Endothelial cell of umbilical vein (primary cell): ENCODE results near the gene ARHGAP22. TPM values are rescaled to one million over a fixed set of nuclear protein-coding genes. Genes with fewer than 3 reads are reported as not detected.

Experiments used
- BruUV-seq: library from RNA; stranded (reverse); fragments of 400-500 nt; replicated peaks from 2 replicates; lab custom pipeline; 2021; lab: Mats Ljungman, UMichigan
- CTCF ChIA-PET: fragments of 300-600, 350-600 bp; sonication (Branson Sonifier 250); formaldehyde crosslinking; loops from one replicate; lab custom pipeline; 2021; ENCODE audit warnings: antibody characterized with exemption, inconsistent platforms; lab: Charles Lee
- POLR2A ChIA-PET: fragments of 300-600, 350-600 bp; sonication (Branson Sonifier 250); formaldehyde crosslinking; loops from one replicate; lab custom pipeline; 2021; ENCODE audit warnings: antibody characterized with exemption, inconsistent platforms; lab: Charles Lee
- DNase-seq: peaks from one replicate; pipeline ENCODE4 v3.0.0-alpha.2; 2011; ENCODE audit warnings: low read depth, low spot score
- FAIRE-seq: peaks from 2 replicates; lab custom pipeline; 2011; peaks lifted over from hg19 to GRCh38; lab: Jason Lieb, UNC
- H2AFZ ChIP-seq: 2 replicates; pipeline ENCODE4 v1.6.0; 2012; ENCODE audit warnings: low read depth, low read length, control low read depth, inconsistent platforms
- H3K27ac ChIP-seq: 2 replicates; pipeline ENCODE4 v1.5.1; 2011; ENCODE audit warnings: low read depth, mild to moderate bottlenecking, control low read depth, low read length, moderate library complexity; ENCODE audit not compliant: insufficient read depth
- H3K27me3 ChIP-seq, 2 experiments: 2 replicates each; pipeline versions ENCODE4 v1.6.0 to v1.6.1; 2011; ENCODE audit warnings: low read length in 2 of 2, mixed read lengths in 1 of 2; ENCODE audit not compliant: control insufficient read depth in 2 of 2, insufficient read depth in 2 of 2
- H3K36me3 ChIP-seq, 2 experiments: 2 replicates in 1 of 2; 3 replicates in 1 of 2; pipeline ENCODE4 v1.5.1; 2011; ENCODE audit warnings: low read length in 2 of 2, mild to moderate bottlenecking in 1 of 2, moderate library complexity in 1 of 2; ENCODE audit not compliant: control insufficient read depth in 2 of 2, insufficient read depth in 2 of 2; ENCODE audit errors: extremely low read depth in 1 of 2
- H3K4me1 ChIP-seq: 3 replicates; pipeline ENCODE4 v1.5.1; 2011; ENCODE audit warnings: mild to moderate bottlenecking, low read length; ENCODE audit not compliant: control insufficient read depth, insufficient read depth; ENCODE audit errors: extremely low read depth
- H3K4me2 ChIP-seq: 2 replicates; pipeline ENCODE4 v1.6.1; 2011; ENCODE audit warnings: low read length, control low read depth, mixed read lengths; ENCODE audit not compliant: insufficient read depth
- H3K4me3 ChIP-seq, 3 experiments: fragments of 200-600 bp in 1 of 3; sonication (generic), shearing (Covaris generic) in 1 of 3; replicated peaks in 1 of 3; 2 replicates each; pipeline ENCODE4 v1.5.1; 2011 to 2016; ENCODE audit warnings: control low read depth in 3 of 3, low read length in 3 of 3, mild to moderate bottlenecking in 2 of 3, inconsistent platforms in 1 of 3, low read depth in 1 of 3, moderate library complexity in 1 of 3; ENCODE audit not compliant: insufficient read depth in 1 of 3
- H3K79me2 ChIP-seq: 2 replicates; pipeline ENCODE4 v1.6.0; 2012; ENCODE audit warnings: low read length, inconsistent platforms; ENCODE audit not compliant: control insufficient read depth, insufficient read depth
- H3K9ac ChIP-seq: replicated peaks from 2 replicates; pipeline ENCODE3; 2011; ENCODE audit warnings: low read length, control low read depth; ENCODE audit not compliant: insufficient read depth; ENCODE audit errors: extremely low read depth
- H3K9me1 ChIP-seq: replicated peaks from 3 replicates; pipeline ENCODE4 v1.6.0; 2011; ENCODE audit warnings: mild to moderate bottlenecking, low read length; ENCODE audit not compliant: control insufficient read depth, insufficient read depth; ENCODE audit errors: extremely low read depth
- H3K9me3 ChIP-seq: replicated peaks from 2 replicates; pipeline ENCODE4 v1.5.1; 2012; ENCODE audit warnings: low read length, inconsistent platforms; ENCODE audit not compliant: control insufficient read depth, insufficient read depth
- H4K20me1 ChIP-seq: replicated peaks from 2 replicates; pipeline ENCODE3; 2011; ENCODE audit warnings: mild to moderate bottlenecking, low read length; ENCODE audit not compliant: control insufficient read depth, insufficient read depth; ENCODE audit errors: extremely low read depth
- EZH2 ChIP-seq: IDR thresholded peaks from 2 replicates; pipeline ENCODE4 v1.6.1; 2012; ENCODE audit warnings: borderline replicate concordance, low read depth, mild to moderate bottlenecking, moderate library complexity, low read length, inconsistent platforms; ENCODE audit not compliant: severe bottlenecking
- FOS ChIP-seq: IDR thresholded peaks from 2 replicates; pipeline ENCODE4 v1.6.1; 2011; ENCODE audit warnings: mild to moderate bottlenecking, low read length, moderate library complexity, borderline replicate concordance; ENCODE audit not compliant: insufficient read depth
- GATA2 ChIP-seq: IDR thresholded peaks from 2 replicates; pipeline ENCODE4 v1.7.0; 2011; ENCODE audit warnings: low read depth, mild to moderate bottlenecking, moderate library complexity, mixed read lengths, low read length; ENCODE audit not compliant: insufficient read length, insufficient read depth
- JUN ChIP-seq: IDR thresholded peaks from 2 replicates; pipeline ENCODE4 v1.6.1; 2011; ENCODE audit warnings: borderline replicate concordance, low read depth; ENCODE audit not compliant: insufficient read length, insufficient read depth
- MAX ChIP-seq: IDR thresholded peaks from 2 replicates; pipeline ENCODE4 v1.6.1; 2011; ENCODE audit not compliant: insufficient read depth, insufficient read length
- MYC ChIP-seq: IDR thresholded peaks from one replicate; pipeline ENCODE4 v1.6.1; 2011; ENCODE audit warnings: mild to moderate bottlenecking, low read depth, low read length
- POLR2A ChIP-seq: IDR thresholded peaks from 2 replicates; pipeline ENCODE4 v1.6.1; 2012; ENCODE audit warnings: low read depth, mild to moderate bottlenecking, control low read depth, low read length
- POLR2AphosphoS5 ChIP-seq: IDR thresholded peaks from 2 replicates; pipeline ENCODE4 v1.6.1; 2012; ENCODE audit warnings: low read depth, mild to moderate bottlenecking, control low read depth, low read length, moderate library complexity; ENCODE audit not compliant: insufficient read depth
- dilution Hi-C: fragments of 300-500 bp; cut with MboI; formaldehyde crosslinking; loops from one replicate; pipeline ENCODE4 v1.15.0; 2019; ENCODE audit warnings: low sequenced_read_pairs; ENCODE audit not compliant: extremely low pct_ligation_motif_present
- intact Hi-C: fragments of 100-400 bp; cut with micrococcal nuclease; formaldehyde crosslinking; loops from one replicate; pipeline ENCODE4 v1.10.0; 2022
- polyA plus RNA-seq, 4 experiments: library from polyadenylated mRNA; depleted of rRNA in 3 of 4; stranded (reverse) in 3 of 4; unstranded in 1 of 4; fragments of >200 nt; gene quantifications; 2 replicates each; pipeline versions ENCODE4 v1.2.1 to v1.2.3, GENCODE V29; 2011 to 2012; ENCODE audit warnings: missing spikeins in 1 of 4
- total RNA-seq: library from RNA; stranded (reverse); gene quantifications from 2 replicates; pipeline ENCODE4 v1.2.3, GENCODE V29; 2021
- TF ChIP-seq, protein P1 (sequence below), 2 donors: IDR thresholded peaks; 1 replicate in 1 of 2; 2 replicates in 1 of 2; pipeline ENCODE4 v1.5.1; 2011; ENCODE audit warnings: low read length in 2 of 2, mild to moderate bottlenecking in 2 of 2, moderate library complexity in 2 of 2, control low read depth in 1 of 2, inconsistent platforms in 1 of 2, low read depth in 1 of 2; ENCODE audit not compliant: insufficient read depth in 1 of 2; ENCODE audit errors: extremely low read depth in 1 of 2

The ARHGAP22 gene
- total and polyA plus RNA-seq, 2 donors (not counting 3 experiments of a cell fraction or from before 2014, with no cell fraction given), result 8.6 to 50.3 TPM

- Histone ChIP-seq H3K9ac (no peak overlapping the region), H3K9me3 (no peaks in the 10 kb centered on the region), H4K20me1 (no peaks in the 10 kb centered on the region), H3K9me1 (no peaks in the 10 kb centered on the region), H3K4me2 (no peak overlapping the region), H3K79me2 (peaks cover 94% of the 10 kb centered on the region), H3K27me3 (no peaks in the 10 kb centered on the region), H3K36me3 (peaks cover 0 to 6% of the 10 kb centered on the region in 2 experiments), H3K4me3 (no peak overlapping the region), H2AFZ (no peak overlapping the region), H3K27ac (no peak overlapping the region), H3K4me1 (peaks cover 16% of the 10 kb centered on the region)
- FAIRE-seq (no peak), DNase-seq (no peak)
- POLR2A ChIA-PET, result no interaction called here
- intact Hi-C loops, result no loop called here
- CTCF ChIA-PET, result interaction anchor here (1.6 to 5.6 kb wide), 3 partner anchors 8 to 70 kb away, joined by 4 to 58 read pairs (median 7); no protein-coding TSS in a partner anchor
- dilution Hi-C loops, result no loop called here
- TF ChIP-seq JUN (no peak), GATA2 (no peak), MAX (no peak), MYC (no peak), POLR2A (no peak), POLR2AphosphoS5 (no peak), EZH2 (no peak), FOS (no peak)
- TF ChIP-seq, protein P1, sequence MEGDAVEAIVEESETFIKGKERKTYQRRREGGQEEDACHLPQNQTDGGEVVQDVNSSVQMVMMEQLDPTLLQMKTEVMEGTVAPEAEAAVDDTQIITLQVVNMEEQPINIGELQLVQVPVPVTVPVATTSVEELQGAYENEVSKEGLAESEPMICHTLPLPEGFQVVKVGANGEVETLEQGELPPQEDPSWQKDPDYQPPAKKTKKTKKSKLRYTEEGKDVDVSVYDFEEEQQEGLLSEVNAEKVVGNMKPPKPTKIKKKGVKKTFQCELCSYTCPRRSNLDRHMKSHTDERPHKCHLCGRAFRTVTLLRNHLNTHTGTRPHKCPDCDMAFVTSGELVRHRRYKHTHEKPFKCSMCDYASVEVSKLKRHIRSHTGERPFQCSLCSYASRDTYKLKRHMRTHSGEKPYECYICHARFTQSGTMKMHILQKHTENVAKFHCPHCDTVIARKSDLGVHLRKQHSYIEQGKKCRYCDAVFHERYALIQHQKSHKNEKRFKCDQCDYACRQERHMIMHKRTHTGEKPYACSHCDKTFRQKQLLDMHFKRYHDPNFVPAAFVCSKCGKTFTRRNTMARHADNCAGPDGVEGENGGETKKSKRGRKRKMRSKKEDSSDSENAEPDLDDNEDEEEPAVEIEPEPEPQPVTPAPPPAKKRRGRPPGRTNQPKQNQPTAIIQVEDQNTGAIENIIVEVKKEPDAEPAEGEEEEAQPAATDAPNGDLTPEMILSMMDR (IDR thresholded peaks at IDR 0.05; ENCODE audit: extremely low read depth in 1 of 2, insufficient read depth in 1 of 2, low read depth in 1 of 2, low read length in 2 of 2), result no peak
- BruUV-seq, result no TSS peak
Measured at GRCh38 chr10:48587101-48587500, 17.8 kb downstream of the ARHGAP22 start.
